ENCODE measurements around the gene TMCC2.
"Not testable (repeated sequence)": the region's sequence is repeated elsewhere in the genome, so short reads cannot be mapped to it uniquely, and the experiment has no call there.

The TMCC2 gene

GRCh38 chr1:205227584-205228013, at the start of gene TMCC2:
Gene TMCC2 (plus strand): TSS chr1:205227946. CDS start chr1:205228565, 619 bp downstream.
- no peak for FAIRE-seq

DNA sequence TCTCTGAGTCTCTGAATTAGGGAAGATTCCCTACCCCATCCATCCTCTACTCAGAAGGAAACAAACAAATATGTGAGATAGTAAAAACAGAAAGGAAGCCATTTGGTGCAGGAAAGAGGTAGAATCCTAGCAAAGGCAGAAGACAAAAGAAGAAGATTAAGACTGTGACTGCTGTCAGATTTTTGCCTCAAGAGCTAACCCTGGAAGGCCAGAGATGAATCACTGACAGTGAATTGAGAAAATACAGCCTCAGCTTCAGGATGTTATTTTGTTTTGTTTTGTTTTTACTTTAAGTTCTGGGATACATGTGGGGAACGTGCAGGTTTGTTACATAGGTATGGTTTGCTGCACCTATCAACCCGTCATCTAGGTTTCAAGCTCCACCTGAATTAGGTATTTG, 47.9 kb upstream of the TMCC2 start:
- no peak for FAIRE-seq

- not testable (repeated sequence) for FAIRE-seq
Measured at GRCh38 chr1:205180331-205180730, 47.4 kb upstream of the TMCC2 start.

GRCh38 chr1:205182930-205183329, 44.8 kb upstream of the TMCC2 start:
- no peak for FAIRE-seq

DNA sequence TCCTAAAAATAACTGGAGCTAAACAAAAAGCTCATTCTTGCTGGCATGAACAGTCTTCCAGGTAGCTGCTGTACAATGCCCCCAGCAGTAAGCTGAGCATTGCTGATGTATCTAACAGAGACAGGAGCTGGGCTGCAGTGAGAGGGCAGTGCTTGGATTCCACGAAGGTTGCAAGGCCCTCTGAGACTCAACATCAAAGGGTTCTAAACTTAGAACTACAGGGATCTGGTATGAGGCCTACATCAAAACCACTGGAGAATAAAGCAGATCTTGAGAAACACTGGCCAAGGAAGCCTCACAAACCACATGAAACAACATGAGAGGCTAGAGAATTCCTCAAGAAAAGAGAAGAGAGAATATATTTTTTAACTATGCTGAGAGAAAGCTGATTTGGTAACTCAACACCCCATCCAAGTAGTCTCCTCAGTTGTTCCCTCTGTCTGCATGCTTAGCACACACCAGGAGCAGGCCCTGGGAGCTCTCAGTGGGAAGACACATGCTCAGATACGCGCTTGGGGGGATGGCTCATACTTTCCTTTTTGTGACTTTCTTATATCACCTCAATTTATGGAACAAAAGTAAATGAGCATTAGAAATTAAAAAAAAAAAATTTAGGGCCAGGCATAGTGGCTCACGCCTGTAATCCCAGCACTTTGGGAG, 43.9 kb upstream of the TMCC2 start:
- no peak for FAIRE-seq

- no peak for FAIRE-seq
Measured at GRCh38 chr1:205186191-205186590, 41.6 kb upstream of the TMCC2 start.

DNA sequence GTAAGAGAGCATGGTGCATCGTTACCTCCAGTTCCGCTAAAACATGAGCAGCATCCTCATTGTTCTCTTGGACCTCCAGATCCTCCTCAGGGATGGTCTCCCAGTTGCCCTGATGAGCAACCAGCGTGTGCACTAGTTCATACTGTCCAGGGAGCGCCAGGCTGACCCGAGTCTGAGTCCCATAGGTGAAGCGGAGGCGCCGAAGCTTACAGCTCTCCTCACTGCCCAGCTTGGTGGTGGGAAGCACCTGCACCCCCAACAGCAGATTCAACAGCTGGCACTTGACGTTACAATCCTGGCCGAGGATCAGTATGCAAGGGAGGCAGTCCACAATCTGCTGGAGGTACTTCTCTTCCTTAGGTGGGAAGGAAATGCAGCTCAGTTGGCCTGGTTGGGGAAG, 40.3 kb upstream of the TMCC2 start:
- no peak for FAIRE-seq

DNA sequence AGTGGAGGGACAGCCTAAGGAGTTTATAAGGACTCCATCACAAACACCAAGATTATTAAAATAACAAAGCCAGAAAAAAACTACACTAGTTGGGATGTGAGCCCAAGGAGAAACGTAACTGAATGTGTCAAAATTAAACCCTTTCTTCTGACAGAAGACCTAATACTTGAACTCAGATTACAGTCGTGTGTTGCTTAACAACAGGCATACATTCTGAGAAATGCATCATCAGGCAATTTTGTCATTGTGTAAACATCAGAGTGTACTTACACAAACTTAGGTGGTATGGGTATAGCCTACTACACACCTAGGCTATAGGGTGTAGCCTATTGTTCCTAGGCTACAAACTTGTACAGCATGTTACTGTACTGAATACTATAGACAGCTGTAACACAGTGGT, 39.6 kb upstream of the TMCC2 start:
- FAIRE-seq = no peak

GRCh38 chr1:205188596-205188995, 39.1 kb upstream of the TMCC2 start:
- no peak for FAIRE-seq

DNA sequence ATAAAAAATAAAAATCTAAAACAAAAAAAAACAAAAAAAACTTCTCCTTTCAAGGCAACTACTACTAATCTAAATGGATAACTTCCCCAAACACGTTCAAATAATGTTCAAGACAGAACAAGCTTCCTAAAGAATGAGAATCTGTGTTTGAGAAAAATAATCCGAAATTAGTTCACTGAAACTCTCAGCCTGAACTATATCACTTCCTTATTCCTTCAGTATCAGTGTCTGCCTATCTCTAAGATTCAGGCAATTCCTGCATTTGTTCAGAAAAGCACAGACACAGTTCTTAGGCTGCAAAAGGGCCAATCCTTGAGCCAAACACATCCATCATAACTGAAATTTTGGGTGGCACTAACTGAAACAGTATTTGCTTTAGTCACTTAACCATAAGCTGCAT, 38.6 kb upstream of the TMCC2 start:
- no peak for FAIRE-seq

GRCh38 chr1:205190845-205191577, 36.7 kb upstream of the TMCC2 start:
- no peak for FAIRE-seq

GRCh38 chr1:205191622-205192021, 36.1 kb upstream of the TMCC2 start:
- no peak for FAIRE-seq

- FAIRE-seq = no peak
Measured at GRCh38 chr1:205192287-205192686, 35.5 kb upstream of the TMCC2 start.

GRCh38 chr1:205199090-205199930, 28.4 kb upstream of the TMCC2 start:
- FAIRE-seq = no peak

DNA sequence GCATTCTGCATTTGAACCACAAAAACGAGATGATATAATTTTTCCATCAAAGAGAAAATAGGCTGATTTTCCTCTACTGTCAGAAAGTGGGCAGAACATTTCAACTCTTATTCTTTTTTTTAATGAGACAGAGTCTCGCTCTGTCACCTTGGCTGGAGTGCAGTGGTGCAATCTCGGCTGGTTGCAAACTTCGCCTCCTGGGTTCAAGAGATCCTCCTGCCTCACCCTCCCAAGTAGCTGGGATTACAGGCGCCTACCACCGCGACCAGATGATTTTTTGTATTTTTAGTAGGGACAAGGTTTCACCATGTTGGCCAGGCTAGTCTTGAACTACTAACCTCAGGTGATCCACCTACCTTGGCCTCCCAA, 27.8 kb upstream of the TMCC2 start:
- no peak for FAIRE-seq

DNA sequence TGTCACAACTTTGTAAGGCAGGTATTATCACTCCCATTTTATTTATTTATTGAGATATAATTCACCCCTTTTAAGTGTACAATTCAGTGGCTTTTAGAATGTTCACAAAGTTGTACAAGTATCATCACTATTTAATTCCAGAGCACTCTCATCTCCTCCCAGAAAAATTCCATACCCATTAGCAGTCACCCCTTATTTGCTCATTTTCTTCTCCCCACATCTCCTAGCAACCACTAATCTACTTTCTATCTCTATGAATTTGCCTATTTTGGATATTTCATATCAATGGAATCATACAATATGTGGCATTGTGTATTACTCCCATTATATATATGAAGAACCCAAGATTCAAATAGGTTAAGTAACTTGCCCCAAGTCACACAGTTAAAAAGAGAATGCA, 23.2 kb upstream of the TMCC2 start:
- no peak for FAIRE-seq

DNA sequence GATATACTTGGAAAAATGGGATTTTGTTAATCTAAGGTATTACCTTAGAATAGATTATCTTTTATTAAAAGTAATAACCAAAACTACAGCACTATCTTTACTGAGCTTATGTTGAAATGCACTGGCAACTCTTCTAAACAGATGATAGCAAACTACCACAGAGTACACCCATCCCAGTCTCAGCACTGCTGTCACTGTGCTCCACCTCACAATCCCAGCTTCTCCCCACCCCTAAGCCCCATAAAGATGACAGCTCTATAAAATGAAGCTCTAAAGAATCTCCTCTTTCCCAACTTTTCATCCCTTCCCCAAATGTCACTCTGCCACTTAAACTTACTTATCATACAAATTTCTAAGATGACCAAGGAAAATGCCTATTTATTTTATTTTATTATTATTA, 22.7 kb upstream of the TMCC2 start:
- no peak for FAIRE-seq

DNA sequence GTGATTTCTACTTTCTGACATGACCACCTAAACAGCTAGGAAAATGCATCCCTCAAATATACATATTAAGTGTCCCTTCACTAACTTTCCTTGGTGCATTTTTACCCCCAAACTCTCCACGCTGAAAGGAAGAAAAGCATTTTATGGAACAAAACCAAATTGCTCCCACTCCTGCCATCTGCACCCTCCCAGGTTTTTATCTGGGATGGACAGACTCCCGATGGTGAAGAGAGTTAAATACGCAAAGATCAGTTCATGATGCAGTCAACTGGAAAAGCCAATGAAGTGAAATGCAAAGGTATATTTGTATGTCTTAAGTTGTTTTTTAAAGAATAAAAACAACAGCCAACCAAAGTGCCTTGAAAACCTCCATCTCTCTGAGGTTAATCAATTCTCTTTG, 18.9 kb upstream of the TMCC2 start:
- FAIRE-seq = no peak

GRCh38 chr1:205210756-205211168, 17.0 kb upstream of the TMCC2 start:
- FAIRE-seq = no peak

DNA sequence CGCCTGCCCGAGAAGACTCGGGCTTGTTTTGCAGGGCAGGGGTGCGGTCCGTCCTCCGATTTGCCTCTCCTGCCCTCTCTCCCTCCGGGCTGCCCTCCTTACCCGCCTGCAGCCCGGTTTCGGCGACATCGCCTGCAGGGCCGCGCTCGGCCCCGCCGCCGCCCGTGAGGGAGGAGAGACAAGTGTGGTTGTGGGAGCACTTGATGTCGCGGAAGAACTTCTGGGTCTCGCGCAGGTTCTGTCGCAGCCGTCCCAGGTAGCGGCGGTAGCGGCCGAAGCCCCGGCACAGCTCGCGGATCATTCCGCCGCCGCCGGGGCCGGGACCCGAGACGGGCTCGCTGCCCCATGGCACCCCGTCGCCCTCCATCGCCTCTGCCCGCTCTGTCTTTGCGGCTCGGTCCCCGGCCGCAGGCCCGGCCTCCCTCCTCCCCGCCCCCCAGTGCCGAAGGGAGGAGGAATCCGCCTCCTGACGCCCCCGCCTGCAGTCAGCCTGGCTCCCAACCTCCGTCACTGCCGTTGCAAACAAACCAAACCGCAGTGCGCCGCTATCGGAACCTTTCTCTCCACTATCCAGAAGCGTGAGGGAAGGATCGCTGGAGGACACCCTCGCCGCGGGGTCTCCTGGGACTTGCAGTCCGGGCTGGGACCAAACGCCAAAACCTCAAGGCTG, 16.4 kb upstream of the TMCC2 start, which contains the start of gene DSTYK:
Gene DSTYK (minus strand): TSS at position 534 of the 670 bp plus-strand sequence. CDS start 167 bp downstream, at position 367.
- FAIRE-seq = no peak

DNA sequence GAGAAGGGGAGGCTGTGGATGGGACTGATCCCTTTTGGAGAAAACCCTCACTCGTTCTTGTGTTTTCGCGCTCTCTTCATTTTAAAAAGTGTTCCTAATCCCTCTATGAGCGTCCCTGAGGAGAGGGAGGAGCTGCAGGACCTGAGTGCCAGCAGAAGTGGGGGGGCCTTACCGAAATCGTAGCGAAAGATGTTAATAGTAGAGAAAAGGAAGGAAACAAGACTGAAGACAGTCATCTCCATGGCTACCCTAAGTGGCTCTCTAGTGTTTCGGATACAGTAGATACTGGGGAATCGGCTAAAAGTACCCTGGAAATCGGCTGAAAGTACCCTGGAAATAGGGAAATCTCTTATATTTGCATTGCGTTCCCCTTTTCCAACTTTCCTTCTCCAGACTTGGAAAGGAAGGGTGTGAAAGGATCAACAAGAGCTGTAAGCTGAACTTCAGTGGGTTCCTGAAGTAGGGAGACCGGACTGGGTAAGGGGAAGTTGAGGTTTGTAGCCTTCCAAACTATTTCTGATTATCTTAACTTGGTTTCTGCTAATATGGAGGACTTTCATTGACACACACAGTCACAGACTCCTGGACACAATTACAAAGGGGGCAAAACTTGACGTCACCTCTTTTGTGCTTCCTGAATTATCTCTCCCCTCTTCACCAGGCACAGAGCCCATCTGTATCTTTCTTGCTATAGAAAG, 15.8 kb upstream of the TMCC2 start:
- no peak for FAIRE-seq

- no peak for FAIRE-seq
Measured at GRCh38 chr1:205214756-205215155, 13.0 kb upstream of the TMCC2 start.

Measured in colon (tissue), 2 donors.